Left forelimb (tissue), 1 donor: ENCODE measurements around the gene TRIM4.
A peak's percentile ranks its signal among the peaks of the same experiment; 100 is the strongest.
"Not testable (repeated sequence)": the region's sequence is repeated elsewhere in the genome, so short reads cannot be mapped to it uniquely, and the experiment has no call there.

Experiments used
- DNase-seq: peaks from one replicate; pipeline ENCODE4 v3.0.0-alpha.2; 2018; ENCODE audit warnings: low spot score

TRIM4 gene

GRCh38 chr7:99918959-99919813 is at the start of gene TRIM4:
Gene TRIM4, minus strand, starts transcription at chr7:99919530. Its CDS starts 129 bp downstream, at chr7:99919401.
- peak; percentile 91 for DNase-seq

GRCh38 chr7:99958564-99959227 is 39.4 kb upstream of the TRIM4 start:
- no peak for DNase-seq

DNA sequence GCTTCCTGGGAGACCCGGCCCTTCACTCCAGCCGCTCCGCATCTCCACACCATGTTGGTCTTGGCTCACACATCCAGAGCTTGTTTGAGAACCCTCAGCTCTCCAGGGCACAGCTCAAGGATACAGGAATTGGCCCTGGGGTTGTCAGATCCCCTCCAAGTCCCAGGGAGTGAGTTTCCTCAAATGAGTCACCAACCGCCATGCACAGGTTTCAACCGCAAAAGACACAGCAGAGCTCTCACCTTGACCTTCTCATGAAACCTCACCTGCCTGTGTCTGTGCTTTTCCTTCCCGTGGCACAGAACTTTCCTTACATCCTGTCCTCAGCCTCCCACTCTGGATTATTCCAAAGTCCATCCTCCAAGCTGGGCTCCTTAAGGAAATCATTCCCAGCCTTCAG is 35.9 kb upstream of the TRIM4 start:
- no peak for DNase-seq

DNA sequence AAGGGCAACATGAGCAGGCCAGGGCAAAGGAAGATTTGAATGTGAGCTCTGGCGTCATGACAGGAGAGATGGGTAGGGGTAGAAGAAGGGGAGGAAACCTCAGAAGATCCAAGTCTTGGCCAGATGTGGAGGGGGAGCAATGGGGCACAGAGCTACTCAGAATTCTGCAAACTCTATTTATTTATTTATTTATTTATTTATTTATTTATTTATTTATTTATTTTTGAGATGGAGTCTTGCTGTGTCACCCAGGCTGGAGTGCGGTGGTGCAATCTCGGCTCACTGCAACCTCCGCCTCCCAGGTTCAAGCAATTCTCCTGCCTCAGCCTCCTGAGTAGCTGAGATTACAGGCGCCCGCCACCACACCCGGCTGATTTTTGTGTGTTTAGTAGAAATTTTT is 35.3 kb upstream of the TRIM4 start:
- not testable (repeated sequence) for DNase-seq

- no peak for DNase-seq
Observed at GRCh38 chr7:99953649-99954048, 34.3 kb upstream of the TRIM4 start.

GRCh38 chr7:99952649-99953048 is 33.3 kb upstream of the TRIM4 start:
- not testable (repeated sequence) for DNase-seq

DNA sequence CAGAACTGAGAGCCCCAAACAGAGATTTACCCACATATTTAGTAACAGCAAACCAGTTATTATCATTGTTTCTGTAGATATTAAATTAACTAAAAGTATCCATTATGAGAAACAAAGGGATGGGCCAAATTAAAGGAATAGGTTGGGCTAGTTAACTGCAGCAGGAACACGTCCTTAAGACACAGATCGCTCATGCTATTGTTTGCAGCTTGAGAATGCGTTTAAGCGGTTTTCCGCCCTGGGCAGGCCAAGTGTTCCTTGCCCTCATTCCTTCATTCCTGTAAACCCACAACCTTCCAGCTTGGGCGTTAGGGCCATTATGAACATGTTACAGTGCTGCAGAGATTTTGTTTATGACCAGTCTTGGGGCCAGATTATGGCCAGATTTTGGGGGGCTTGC is 31.5 kb upstream of the TRIM4 start:
- not testable (repeated sequence) for DNase-seq

DNA sequence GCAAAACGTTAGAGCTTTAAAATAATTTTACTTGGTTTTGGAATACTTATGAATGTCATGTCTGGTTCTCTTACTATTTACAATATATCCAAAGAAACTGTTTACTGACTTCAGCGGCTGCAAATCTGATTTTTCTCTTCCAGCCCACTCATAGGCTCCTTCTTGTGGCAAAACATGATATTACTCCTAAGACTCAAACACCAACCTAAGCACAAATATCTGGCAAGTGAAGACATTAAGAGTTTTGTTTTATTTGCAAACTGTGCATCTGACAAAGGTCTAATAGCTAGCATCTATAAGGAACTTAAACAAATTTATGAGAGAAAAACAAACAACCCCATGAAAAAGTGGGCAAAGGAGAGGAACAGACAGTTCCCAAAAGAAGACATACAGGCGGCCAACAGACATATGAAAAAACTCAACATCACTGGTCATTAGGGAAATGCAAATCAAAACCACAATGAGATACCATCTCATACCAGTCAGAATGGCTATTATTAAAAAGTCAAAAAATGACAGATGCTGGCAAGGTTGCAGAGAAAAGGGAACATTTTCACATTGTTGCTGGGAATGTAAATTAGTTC is 30.4 kb upstream of the TRIM4 start:
- DNase-seq = no peak

DNA sequence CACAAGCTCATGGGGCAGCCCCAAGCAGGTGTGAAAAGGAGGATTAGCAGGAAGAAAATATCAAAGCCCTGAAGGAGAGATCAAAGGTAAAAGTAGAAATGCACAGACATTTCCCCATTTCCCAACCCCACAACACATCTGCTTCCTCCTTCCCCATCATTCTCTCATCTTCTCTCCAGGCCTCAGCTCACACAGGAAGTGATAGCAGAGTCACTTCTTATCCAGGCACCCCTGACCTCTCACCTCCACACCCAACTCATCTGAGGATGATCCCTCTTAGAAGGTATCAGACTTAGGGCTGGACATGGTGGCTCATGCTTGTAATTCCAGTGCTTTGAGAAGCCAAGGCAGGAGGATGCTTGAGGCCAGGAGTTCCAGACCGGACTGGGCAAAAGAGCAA is 28.3 kb upstream of the TRIM4 start:
- DNase-seq = no peak

GRCh38 chr7:99944497-99945070 is 25.3 kb upstream of the TRIM4 start:
- DNase-seq = no peak

DNA sequence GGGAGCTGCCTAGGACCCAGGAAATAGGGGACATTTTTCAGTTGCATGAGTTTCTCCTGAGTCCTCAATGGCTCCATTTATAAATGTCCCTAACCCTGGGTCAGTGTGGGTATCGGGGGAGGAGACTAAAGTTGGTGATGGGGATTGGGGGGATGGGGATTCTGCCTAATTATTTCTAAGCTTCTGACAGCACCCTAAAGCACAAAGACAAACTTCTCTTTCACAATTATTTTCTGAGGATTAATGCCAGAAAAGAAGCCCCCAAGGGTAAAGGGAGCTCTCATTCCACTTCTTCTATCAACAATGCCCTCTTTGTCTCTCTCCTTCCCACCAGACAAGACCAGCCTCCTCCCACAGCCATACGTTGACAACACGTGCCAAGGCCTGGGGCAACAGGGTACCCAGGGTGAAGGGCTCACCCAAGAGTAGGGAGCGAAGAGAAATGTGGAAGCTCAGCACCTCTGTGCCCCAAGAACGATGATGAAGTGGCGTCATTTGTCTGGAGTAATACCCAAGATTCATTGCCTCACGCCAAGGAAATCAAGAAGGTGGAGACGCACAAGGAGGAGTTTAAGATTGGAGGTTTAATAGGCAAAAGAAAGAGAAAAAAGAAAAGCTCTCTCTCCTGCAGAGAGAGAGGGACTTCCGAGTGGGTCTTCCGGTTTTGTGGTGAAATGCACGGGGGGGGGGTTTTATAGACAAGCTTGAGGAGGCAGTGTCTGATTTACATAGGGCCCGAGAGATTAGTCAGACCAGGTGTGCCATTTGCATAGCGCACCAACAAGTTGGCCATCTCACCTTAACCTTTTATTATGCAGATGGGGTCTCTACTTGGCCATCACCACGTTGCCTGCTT is 24.5 kb upstream of the TRIM4 start:
- DNase-seq = no peak

- no peak for DNase-seq
Observed at GRCh38 chr7:99938296-99938695, 19.0 kb upstream of the TRIM4 start.

GRCh38 chr7:99935009-99935408 is 15.7 kb upstream of the TRIM4 start:
- DNase-seq = not testable (repeated sequence)

DNA sequence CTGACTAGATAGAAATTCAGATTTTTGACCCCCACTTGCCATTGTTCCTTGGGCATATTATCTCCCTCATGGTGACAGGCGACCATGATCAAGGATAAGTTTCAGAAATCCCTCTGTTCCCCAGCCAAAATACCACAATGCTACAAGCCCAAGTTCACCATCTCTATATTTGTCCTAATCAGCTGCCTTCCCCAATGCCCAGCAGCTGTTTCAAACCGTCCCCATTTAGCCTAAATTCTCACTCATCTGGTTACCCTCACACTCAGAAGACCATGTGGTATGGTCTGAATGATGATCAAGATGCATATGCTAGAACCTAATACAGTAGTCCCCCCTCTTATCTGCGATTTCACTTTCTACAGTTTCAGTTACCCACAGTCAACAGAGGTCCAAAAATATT is 11.0 kb upstream of the TRIM4 start:
- no peak for DNase-seq

GRCh38 chr7:99929730-99930053 is 10.4 kb upstream of the TRIM4 start:
- no peak for DNase-seq

DNA sequence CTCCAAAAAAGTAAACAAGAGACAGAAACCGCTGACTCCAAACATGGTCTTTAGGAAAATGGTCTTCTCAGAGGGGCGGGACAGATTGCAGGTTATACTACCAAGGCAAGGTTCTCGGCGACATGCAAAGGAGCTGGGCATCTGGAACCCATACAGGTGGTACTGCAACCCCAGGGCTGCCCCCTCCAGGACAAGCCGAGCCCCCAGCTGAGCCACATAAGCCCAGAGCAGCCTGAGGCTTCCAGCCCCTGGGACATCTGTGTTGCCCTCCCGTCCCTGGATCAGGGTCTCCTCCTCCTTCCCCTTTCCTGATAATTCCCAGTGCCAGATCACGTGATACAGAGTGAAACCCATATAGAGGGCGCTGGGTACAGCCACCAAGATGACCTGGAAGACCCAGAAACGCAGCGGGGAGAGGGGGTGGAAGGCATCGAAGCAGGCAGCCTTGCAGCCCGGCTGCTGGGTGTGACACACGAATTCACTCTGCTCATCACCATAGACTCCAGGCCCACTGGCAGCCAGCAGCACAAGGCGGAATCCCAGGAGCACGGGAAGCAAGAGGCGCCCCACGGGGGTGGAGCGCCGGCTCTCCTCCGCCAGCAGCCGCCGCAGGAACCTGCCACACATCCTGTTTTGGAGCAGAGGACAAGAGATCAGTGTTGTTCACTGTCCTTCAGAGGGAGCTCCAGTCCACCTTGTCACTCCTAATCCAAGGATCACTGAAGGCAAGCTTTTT is 9.8 kb upstream of the TRIM4 start, which contains the start of gene GJC3:
Gene GJC3 (minus strand): TSS at position 627 of the 736 bp plus-strand sequence. CDS start 0 bp downstream, at position 627.
- no peak for DNase-seq

GRCh38 chr7:99928188-99928587 is 8.9 kb upstream of the TRIM4 start:
- DNase-seq = no peak

GRCh38 chr7:99927536-99927935 is 8.2 kb upstream of the TRIM4 start:
- DNase-seq = no peak

DNA sequence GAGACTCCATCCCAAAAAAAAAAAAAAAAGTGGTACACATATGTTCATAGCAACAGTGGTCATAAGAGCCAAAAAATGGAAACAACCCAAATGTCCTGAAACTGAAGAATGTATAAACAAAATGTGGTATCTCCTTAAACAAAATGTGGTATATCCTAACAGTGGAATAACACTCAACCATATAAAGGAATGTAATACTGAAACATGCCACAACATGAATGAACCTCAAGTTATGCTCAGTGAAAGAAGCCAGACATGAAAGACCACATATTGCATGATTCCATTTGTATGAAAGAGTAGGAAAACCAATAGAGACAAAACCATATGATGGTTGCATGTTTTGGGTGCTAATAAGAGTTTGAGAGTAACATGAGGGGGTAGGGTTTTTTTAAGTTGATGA is 7.0 kb upstream of the TRIM4 start:
- no peak for DNase-seq

DNA sequence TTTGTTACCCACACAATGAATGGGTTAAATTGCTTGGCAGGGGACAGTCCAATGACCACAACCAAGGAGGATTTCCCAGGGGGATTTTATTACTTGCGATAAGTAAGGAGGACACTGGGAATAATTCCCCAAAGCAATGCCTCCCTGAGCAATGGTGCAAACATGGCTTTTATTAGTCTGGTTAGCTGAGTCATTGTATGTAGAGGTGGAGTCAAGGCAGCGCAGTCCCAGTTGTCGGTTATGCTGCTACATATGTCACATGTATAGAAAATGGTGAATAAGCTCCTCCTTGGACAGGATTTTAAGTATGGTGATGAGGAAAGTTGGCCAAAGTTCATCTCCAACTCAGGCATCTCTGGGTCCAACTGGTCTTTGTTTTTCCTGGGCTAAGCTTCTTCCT is 3.9 kb upstream of the TRIM4 start:
- DNase-seq = no peak

- no peak for DNase-seq
Observed at GRCh38 chr7:99920149-99920548, 819 bp upstream of the TRIM4 start.
